ENCODE data around the gene CAVIN1.
A peak's percentile ranks its signal among the peaks of the same experiment; 100 is the strongest.
"Not testable (repeated sequence)": the region's sequence is repeated elsewhere in the genome, so short reads cannot be mapped to it uniquely, and the experiment has no call there.

The CAVIN1 gene

DNA sequence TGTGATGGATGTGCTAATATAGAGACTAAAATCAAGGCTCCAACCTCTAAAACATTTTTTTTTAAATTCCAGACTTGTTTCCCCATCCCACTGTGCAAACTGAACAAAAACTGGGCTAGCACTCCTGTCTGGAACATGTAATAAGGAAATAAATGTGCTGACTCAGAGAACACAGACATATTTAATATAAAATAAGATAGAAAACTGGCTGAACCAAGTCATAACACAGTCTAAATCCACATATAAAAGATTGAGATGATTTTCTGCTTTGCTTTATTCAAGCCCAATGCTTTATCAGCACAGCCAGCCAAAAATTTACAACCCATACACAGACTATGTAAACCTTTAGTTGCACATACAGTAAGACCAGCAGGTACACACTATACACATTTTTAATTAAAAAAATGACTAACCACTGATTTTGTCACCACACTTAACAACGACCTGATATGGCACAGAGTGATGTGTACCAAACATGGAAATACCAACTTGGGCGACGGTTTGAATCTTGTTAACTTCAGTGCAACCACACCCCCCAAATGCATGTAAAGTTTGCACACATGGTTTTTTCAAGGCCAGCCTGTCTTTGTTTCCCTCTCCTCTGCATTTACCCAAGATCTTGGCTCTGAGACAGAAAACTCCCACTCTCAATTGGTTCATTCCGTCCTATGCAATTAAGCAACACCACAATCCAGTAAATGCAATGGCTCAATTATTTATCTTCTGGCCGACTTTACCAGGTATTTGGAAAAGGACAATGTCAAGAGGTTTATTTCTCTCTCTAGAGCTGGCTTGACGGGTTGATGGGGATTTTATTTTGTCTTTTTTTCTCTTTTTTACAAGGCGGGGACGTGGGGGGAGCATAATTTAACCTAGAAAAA lies 36.0 kb downstream of the CAVIN1 start:
- no peak for FAIRE-seq
- DNase-seq (ENCODE audit: insufficient read length, low spot score), result no peak

- no peak for FAIRE-seq
- no peak for DNase-seq (ENCODE audit: insufficient read length, low spot score)
Measured at GRCh38 chr17:42381898-42382297, 41.2 kb downstream of the CAVIN1 start.

GRCh38 chr17:42380935-42381334 lies 42.1 kb downstream of the CAVIN1 start:
- no peak for FAIRE-seq
- no peak for DNase-seq (ENCODE audit: insufficient read length, low spot score)

- peak; percentile 91 for FAIRE-seq
- DNase-seq (ENCODE audit: insufficient read length, low spot score), result no peak
Measured at GRCh38 chr17:42378959-42379594, 44.0 kb downstream of the CAVIN1 start.

- DNase-seq (ENCODE audit: insufficient read length, low spot score) (no peak), FAIRE-seq (no peak)
Measured at GRCh38 chr17:42378359-42378958, 44.6 kb downstream of the CAVIN1 start.

GRCh38 chr17:42373896-42374295 lies 49.2 kb downstream of the CAVIN1 start:
- DNase-seq (ENCODE audit: insufficient read length, low spot score), result no peak
- no peak for FAIRE-seq

- FAIRE-seq (no peak), DNase-seq (ENCODE audit: insufficient read length, low spot score) (no peak)
Measured at GRCh38 chr17:42372142-42372541, 50.9 kb downstream of the CAVIN1 start.

GRCh38 chr17:42368797-42369561 lies 54.1 kb downstream of the CAVIN1 start:
- FAIRE-seq; DNase-seq (ENCODE audit: insufficient read length, low spot score): not testable (repeated sequence)

DNA sequence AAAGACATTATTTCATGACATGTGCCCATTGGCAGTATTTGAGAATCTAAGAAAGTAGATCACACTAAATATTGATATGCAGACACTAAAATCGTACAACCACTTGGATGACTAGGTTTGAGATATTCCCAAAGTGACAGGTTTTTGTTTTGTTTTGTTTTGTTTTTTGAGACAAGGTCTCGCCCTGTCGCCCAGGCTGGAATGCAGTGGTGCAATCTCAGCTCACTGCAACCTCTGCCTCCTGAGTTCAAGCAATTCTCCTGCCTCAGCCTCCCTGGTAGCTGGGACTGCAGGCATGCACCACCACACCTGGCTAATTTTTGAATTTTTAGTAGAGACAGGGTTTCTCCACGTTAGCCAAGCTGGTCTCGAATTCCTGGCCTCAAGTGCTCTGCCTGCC lies 54.7 kb downstream of the CAVIN1 start:
- not testable (repeated sequence) for FAIRE-seq; DNase-seq (ENCODE audit: insufficient read length, low spot score)

GRCh38 chr17:42366176-42367023 lies 56.7 kb downstream of the CAVIN1 start:
- not testable (repeated sequence) for DNase-seq (ENCODE audit: insufficient read length, low spot score); FAIRE-seq

GRCh38 chr17:42365136-42365535 lies 57.9 kb downstream of the CAVIN1 start:
- FAIRE-seq (no peak), DNase-seq (ENCODE audit: insufficient read length, low spot score) (no peak)

DNA sequence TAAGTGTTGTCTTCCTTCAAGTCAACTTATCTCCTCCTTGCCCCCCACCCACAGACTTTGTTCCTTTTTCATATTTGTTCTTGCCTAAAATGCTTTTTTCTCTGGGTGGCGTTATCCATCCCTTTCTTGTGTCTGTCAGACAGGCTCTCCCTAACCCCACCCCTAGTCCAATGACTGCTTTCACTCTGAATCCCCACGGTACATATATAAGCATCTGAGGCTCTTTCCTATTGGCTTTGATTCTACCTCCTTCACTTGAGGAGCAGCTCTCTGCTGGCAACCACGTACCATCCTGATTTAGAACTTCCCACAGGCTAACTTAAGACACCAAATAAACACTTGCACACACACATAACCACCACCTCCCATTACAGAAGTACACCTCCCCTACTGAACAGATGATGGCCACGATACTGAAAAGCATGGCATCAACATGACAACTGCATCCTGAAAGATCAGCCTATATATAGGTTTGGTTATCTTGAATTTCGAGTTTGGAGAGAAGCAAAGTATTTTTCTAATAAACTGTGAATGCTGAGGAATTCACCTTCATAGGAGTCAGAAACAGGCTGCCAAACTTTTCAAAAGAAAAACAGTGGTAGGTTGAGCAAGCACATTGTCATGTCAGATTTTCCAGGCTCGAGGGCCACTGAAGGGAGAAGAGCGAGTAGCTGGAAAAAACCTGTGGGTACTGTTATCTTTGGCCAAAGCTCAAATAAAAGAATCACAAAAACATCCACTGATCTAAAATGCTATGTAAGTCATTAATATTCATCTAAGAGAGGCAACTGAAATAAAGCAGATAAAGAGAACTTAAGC lies 59.1 kb downstream of the CAVIN1 start:
- FAIRE-seq (no peak), DNase-seq (ENCODE audit: insufficient read length, low spot score) (no peak)

DNA sequence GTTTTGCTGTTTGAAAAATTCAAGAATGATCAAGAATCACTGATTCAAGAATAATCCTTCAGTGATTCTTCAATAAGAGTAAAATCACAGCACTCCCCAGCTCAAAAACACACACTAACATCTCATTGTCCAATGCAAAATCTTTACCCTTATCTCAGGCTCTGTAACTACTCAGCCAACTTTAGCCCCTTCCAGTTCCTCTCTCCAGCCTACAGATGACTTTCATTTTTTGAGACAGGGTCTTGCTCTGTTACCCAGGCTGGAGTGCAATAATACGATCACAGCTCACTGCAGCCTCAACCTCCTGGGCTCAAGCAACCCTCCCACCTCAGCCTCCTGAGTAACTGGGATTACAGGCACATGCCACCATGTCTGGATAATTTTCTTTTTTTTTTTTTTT lies 59.8 kb downstream of the CAVIN1 start:
- FAIRE-seq (peak; percentile 51), DNase-seq (ENCODE audit: insufficient read length, low spot score) (no peak)

DNA sequence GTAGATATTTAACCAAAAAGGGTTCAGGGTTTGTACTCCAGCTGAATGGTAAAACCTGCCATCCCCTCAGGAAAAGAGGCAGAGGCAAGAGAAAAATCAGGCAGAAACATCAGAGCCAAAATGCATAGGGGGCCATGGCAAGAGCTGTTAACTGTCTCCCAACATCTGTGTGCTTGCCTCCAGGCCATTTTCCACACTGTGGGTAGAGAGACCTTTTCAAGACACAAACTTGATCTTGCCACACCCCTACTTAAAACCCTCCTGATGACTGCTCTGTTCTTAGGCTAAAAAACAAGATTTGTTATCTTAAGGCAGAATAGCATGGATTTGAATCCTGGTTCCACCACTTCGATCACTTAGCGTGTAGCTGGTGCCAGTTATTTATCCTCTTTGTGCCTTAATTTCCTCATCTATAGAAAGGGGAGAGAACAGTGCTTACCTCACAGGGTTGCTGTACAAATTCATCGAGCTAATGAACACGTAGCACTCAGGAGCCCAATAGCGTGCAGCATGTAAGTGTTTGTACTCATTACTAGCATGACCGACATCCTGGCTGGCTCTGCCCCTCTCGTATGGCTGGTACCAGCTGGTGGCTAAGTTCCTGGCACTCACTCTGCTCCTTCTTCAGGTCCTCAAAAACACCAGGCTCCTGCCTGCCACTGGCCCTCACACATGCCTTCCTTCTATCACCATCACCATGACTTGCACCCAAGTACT lies 60.7 kb downstream of the CAVIN1 start:
- FAIRE-seq, result no peak
- DNase-seq (ENCODE audit: insufficient read length, low spot score), result no peak

- FAIRE-seq, result no peak
- no peak for DNase-seq (ENCODE audit: insufficient read length, low spot score)
Measured at GRCh38 chr17:42361781-42362186, 61.3 kb downstream of the CAVIN1 start.

GRCh38 chr17:42360388-42360787 lies 62.7 kb downstream of the CAVIN1 start:
- not testable (repeated sequence) for DNase-seq (ENCODE audit: insufficient read length, low spot score); FAIRE-seq

GRCh38 chr17:42359133-42359532 lies 63.9 kb downstream of the CAVIN1 start:
- FAIRE-seq, result no peak
- no peak for DNase-seq (ENCODE audit: insufficient read length, low spot score)

- FAIRE-seq (peak; percentile 63), DNase-seq (ENCODE audit: insufficient read length, low spot score) (no peak)
Measured at GRCh38 chr17:42358434-42358833, 64.6 kb downstream of the CAVIN1 start.

Data from GM19239 (cell line).